Inflammatory macrophage treated with lipopolysaccharide for 4 hours (primary cell): ENCODE results near the gene C9orf153.

Source experiments
- DNase-seq: peaks from one replicate; pipeline ENCODE4 v3.0.0-alpha.2; 2020

The C9orf153 gene

GRCh38 chr9:86185872-86186271 lies 73.6 kb downstream of the C9orf153 start:
- DNase-seq = no peak

GRCh38 chr9:86184138-86184524 lies 75.3 kb downstream of the C9orf153 start:
- DNase-seq = no peak

- peak; percentile 20 for DNase-seq
Observed at GRCh38 chr9:86183229-86184137, 76.0 kb downstream of the C9orf153 start.

DNA sequence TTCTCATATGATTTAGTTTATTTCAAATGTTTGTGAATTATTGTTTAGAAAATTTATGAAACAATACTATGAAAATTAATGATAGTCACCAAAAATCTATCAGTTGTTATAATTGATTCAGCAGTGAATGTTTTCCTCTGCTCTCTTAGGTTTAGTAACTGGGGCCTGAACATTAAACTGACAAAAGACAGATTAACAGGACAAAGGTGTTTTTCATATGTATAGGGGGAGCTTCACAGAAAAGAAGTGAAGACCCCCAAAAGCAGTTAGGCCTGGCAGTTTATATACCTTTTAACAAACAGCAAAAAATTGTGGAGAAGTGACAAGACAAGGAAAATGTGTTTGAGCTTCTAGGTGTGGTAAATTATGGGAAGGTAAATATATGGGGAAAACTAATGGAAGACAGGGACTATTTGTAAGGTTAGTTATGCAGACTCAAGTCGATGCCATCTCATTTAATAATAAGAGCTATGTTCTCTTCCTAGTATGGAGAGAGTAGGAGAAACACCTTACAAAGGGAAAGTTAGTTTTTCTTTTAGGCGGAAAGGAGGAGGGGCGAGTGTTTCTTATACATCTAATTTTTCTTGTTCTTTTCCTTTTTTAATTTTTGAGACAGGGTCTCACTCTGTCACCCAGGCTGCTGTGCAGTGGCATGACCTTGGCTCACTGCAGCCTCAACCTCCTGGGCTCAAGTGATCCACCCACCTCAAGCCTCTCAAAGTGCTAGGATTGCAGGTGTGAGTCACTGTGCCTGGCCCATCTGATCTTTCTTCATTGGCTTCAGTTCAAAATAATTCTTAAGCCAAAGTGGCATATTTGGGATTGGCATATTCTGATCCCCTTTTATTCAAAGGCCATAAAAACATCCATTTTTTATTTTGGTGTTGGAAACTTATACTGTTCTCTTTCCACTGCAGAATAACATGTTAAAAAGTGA lies 77.8 kb downstream of the C9orf153 start:
- no peak for DNase-seq

GRCh38 chr9:86178503-86178902 lies 81.0 kb downstream of the C9orf153 start:
- DNase-seq = no peak

- DNase-seq = no peak
Observed at GRCh38 chr9:86177995-86178394, 81.5 kb downstream of the C9orf153 start.

GRCh38 chr9:86176468-86176867 lies 83.0 kb downstream of the C9orf153 start:
- DNase-seq = no peak

- DNase-seq = no peak
Observed at GRCh38 chr9:86175743-86176456, 83.6 kb downstream of the C9orf153 start.

DNA sequence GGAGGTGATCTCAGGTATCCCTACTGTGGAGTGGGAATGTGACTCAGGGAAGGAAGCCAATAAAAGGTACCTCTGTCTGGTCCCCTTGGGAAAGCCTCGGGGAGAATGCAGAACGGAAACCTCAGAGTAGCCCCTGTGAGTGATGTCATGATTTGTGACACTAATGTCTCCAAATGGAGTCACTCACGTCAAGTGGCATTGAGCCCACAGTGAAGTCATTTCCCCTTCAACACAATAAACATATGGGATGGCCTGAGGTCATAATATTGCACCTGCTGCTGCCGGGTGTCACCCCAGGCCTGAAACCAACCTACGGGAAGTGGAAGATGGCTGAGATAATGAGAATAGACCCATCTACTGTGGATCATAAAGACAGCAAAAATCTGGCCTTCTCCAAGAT lies 84.2 kb downstream of the C9orf153 start:
- no peak for DNase-seq
